GM12892 (cell line): ENCODE measurements around the gene FRAS1.

Experiments used
- DNase-seq: peaks from one replicate; pipeline ENCODE4 v3.0.0; 2011; ENCODE audit not compliant: insufficient read length
- FAIRE-seq: peaks from 2 replicates; lab custom pipeline; 2011; peaks lifted over from hg19 to GRCh38; lab: Jason Lieb, UNC
- POLR2A ChIP-seq: IDR thresholded peaks from 2 replicates; pipeline ENCODE4 v1.6.1; 2011; ENCODE audit warnings: low read depth, low read length, control low read depth
- POLR2AphosphoS5 ChIP-seq: IDR thresholded peaks from 2 replicates; pipeline ENCODE4 v1.6.1; 2011; ENCODE audit warnings: low read depth, low read length, control low read depth
- TAF1 ChIP-seq: IDR thresholded peaks from 2 replicates; pipeline ENCODE4 v1.6.1; 2011; ENCODE audit warnings: low read depth, mild to moderate bottlenecking, control low read depth, low read length, borderline replicate concordance

FRAS1 gene

DNA sequence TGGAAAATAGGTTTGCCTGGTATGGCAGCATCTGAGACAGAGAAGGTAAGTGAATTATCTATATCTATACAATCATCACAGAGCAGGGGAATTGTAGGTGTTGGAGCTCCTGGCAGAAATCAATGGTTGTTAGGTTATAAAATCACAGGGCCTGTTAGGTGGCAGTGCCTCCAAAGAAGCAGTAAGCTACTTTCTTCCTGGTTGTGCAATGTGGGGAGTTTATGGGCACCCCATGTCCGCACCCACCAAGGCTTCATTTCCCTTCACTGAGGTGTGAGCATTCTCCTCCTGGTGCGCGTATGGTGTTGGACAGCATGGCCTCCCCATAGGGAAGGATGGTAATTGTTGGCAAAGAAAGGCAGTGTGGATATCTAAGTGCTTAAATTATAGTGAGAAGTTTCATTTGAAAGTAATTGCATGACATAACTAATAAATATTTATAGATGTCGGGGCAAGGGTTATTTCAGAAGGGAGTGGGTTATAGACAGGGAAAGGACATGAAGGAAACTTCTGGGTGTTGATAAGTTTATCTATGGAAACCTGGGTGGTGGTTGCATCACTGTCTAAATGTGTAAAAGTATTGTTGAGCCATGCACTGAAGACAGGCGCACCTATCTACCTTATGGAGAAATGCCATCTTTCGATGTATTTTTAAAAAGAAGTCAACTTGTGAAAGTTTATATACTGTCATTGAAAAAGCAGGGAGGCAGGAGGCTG is 153.7 kb downstream of the FRAS1 start:
- TF ChIP-seq TAF1 (no peak), POLR2AphosphoS5 (no peak), POLR2A (no peak)

GRCh38 chr4:78213218-78213617 is 156.1 kb downstream of the FRAS1 start:
- FAIRE-seq: no peak
- TF ChIP-seq POLR2AphosphoS5: no peak
- no peak for TF ChIP-seq TAF1
- no peak for TF ChIP-seq POLR2A
- no peak for DNase-seq

More for the DNA sequence above, 153.7 kb downstream of the FRAS1 start:
- no peak for FAIRE-seq
- no peak for DNase-seq

DNA sequence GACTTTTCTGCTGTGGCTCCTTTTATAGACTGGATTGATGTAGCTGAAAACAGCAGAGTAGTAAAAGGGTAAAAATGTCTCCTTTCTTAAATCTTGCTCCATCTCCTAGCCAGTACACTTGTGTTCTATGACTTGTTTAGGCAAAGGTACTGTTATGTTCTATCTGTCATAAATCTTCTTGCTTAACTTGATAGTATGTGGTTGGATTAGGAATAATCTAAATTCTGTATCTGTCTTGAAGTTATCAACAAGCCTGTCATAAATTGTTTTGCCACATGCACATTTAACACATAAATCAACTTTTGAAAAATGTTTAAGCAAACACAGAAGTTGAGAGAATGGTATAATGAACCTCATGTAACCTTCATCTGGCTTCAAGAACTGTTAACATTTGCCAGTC is 157.0 kb downstream of the FRAS1 start:
- DNase-seq (no peak), FAIRE-seq (no peak)
- TF ChIP-seq POLR2AphosphoS5 (no peak), POLR2A (no peak), TAF1 (no peak)

DNA sequence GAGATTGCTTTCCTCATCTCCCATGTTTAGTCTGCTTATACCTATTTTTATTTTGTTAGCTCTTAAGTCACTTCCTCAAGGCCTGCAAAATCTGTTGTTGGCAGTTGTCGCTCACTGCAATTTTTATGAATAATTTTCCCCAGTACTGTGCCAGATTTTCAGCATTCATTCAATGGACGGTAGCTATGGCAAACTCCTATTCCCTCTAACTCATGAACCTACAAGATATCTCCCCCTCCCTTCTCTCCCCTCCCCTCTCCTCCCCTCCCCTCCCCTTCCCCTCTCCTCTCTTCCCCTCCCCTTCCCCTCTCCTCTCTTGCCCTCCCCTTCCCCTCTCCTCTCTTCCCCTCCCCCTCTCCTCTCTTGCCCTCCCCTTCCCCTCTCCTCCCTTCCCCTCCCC is 160.4 kb downstream of the FRAS1 start:
- no peak for DNase-seq
- FAIRE-seq: no peak
- TF ChIP-seq POLR2AphosphoS5: no peak
- no peak for TF ChIP-seq POLR2A
- no peak for TF ChIP-seq TAF1

DNA sequence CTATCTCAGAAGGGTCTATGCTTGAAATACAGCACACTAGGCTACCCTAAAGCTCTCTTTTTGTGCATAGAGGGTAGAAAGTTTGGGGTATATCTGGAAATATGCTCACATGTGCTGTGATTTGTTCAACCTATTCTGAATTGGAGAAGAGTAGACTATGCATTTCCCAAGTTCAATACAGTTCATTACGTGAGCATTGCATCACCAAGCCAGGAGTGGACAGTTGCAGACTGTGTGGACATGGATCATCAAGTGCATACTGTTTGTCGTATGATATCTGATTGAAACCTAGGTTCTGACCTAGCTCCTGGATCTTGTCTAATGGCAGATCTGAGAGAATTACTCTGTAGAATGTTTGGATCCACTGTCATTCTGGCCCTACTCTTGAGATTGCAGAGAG is 161.1 kb downstream of the FRAS1 start:
- no peak for DNase-seq
- no peak for TF ChIP-seq TAF1
- TF ChIP-seq POLR2A: no peak
- no peak for TF ChIP-seq POLR2AphosphoS5
- no peak for FAIRE-seq

GRCh38 chr4:78219825-78220224 is 162.7 kb downstream of the FRAS1 start:
- TF ChIP-seq TAF1 (no peak), POLR2AphosphoS5 (no peak), POLR2A (no peak)

GRCh38 chr4:78220283-78220682 is 163.2 kb downstream of the FRAS1 start:
- no peak for TF ChIP-seq POLR2AphosphoS5
- TF ChIP-seq POLR2A: no peak
- TF ChIP-seq TAF1: no peak
- DNase-seq: no peak
- no peak for FAIRE-seq

More at GRCh38 chr4:78219825-78220224, 162.7 kb downstream of the FRAS1 start:
- FAIRE-seq (no peak), DNase-seq (no peak)

- TF ChIP-seq TAF1 (no peak), POLR2AphosphoS5 (no peak), POLR2A (no peak)
- no peak for FAIRE-seq
- DNase-seq: no peak
These were observed 165.6 kb downstream of the FRAS1 start for GRCh38 chr4:78222575-78223186.

DNA sequence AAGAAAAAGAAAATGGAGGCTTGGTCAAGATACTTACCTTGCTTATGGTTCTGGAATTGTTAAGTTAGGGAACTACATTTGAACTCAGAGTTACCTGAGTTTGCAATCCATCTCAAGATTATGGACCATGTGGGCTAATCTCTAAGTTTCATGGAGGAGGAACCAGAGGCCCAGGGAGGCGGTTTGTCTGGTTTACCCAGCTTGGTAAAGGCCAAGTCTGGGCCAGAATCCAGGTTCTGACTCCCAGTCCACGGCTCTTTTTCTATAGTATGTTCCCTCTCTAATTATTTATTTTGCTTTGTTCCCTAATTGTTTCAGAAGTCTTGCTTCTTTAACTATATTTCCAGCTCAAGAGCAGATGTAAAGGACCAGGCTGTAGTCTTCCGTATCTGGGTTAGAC is 168.1 kb downstream of the FRAS1 start:
- DNase-seq: no peak
- TF ChIP-seq POLR2A (no peak), TAF1 (no peak), POLR2AphosphoS5 (no peak)
- FAIRE-seq: no peak

DNA sequence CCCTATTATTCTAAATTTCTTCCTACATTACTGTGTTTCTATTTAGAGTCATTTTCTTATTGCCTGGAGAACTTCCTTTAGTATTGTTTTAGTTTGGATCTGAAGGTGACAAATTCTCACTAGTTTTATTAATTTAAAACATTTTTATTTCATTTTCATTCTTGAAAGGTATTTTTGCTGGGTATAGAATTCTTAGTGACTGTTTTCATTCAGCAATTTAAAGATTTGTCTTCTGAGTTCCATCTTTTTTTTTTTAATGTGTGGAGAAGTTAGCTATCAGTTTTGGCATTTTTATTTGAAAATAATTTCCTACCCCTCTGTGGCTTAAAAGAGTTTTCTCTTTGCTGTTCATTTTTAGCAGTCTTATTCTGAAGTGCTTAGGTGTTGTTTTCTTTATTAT is 169.2 kb downstream of the FRAS1 start:
- DNase-seq (no peak), FAIRE-seq (no peak)
- TF ChIP-seq TAF1 (no peak), POLR2A (no peak), POLR2AphosphoS5 (no peak)

DNA sequence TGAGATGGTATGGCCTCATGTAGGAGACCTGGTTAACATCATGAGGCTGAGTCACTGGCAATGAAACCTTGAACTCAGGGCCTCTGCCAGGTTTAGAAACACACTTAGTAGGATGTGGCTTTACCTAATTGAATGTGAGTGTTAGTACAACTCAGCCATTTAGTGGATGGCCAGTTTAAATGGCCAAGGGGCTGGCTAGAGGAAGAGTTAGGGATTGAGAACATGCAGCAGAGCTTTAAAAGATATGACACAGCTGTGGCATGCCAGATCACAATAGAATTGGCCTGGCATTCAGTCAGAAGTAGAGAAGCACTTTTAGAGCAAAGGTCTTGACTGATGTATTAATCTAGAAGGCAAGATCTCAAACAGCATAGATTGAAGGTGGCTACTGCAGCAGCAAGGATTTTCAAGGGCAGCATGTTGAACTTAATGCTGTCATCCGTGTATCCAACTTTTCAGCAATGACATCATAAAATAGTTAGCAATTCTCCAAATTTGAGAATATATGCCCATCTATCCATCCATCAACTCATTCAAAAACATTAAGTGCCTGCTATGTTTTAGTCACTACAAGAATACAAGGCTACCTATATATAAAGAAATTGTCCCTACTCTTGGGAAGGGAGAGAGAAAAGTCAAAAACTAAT is 170.4 kb downstream of the FRAS1 start:
- FAIRE-seq (no peak), DNase-seq (no peak)
- no peak for TF ChIP-seq POLR2A
- TF ChIP-seq POLR2AphosphoS5: no peak
- TF ChIP-seq TAF1: no peak
